Endothelial cell of umbilical vein (primary cell): ENCODE measurements around the gene TTC33. TPM values are rescaled to one million over a fixed set of nuclear protein-coding genes. Genes with fewer than 3 reads are reported as not detected.

ENCODE experiments used
- BruUV-seq: library from RNA; stranded (reverse); fragments of 400-500 nt; replicated peaks from 2 replicates; lab custom pipeline; 2021; lab: Mats Ljungman, UMichigan
- CTCF ChIA-PET: fragments of 300-600, 350-600 bp; sonication (Branson Sonifier 250); formaldehyde crosslinking; loops from one replicate; lab custom pipeline; 2021; ENCODE audit warnings: antibody characterized with exemption, inconsistent platforms; lab: Charles Lee
- POLR2A ChIA-PET: fragments of 300-600, 350-600 bp; sonication (Branson Sonifier 250); formaldehyde crosslinking; loops from one replicate; lab custom pipeline; 2021; ENCODE audit warnings: antibody characterized with exemption, inconsistent platforms; lab: Charles Lee
- DNase-seq: peaks from one replicate; pipeline ENCODE4 v3.0.0-alpha.2; 2011; ENCODE audit warnings: low read depth, low spot score
- FAIRE-seq: peaks from 2 replicates; lab custom pipeline; 2011; peaks lifted over from hg19 to GRCh38; lab: Jason Lieb, UNC
- H2AFZ ChIP-seq: 2 replicates; pipeline ENCODE4 v1.6.0; 2012; ENCODE audit warnings: low read depth, low read length, control low read depth, inconsistent platforms
- H3K27ac ChIP-seq: 2 replicates; pipeline ENCODE4 v1.5.1; 2011; ENCODE audit warnings: low read depth, mild to moderate bottlenecking, control low read depth, low read length, moderate library complexity; ENCODE audit not compliant: insufficient read depth
- H3K27me3 ChIP-seq, 2 experiments: 2 replicates each; pipeline versions ENCODE4 v1.6.0 to v1.6.1; 2011; ENCODE audit warnings: low read length in 2 of 2, mixed read lengths in 1 of 2; ENCODE audit not compliant: control insufficient read depth in 2 of 2, insufficient read depth in 2 of 2
- H3K36me3 ChIP-seq, 2 experiments: 2 replicates in 1 of 2; 3 replicates in 1 of 2; pipeline ENCODE4 v1.5.1; 2011; ENCODE audit warnings: low read length in 2 of 2, mild to moderate bottlenecking in 1 of 2, moderate library complexity in 1 of 2; ENCODE audit not compliant: control insufficient read depth in 2 of 2, insufficient read depth in 2 of 2; ENCODE audit errors: extremely low read depth in 1 of 2
- H3K4me1 ChIP-seq: 3 replicates; pipeline ENCODE4 v1.5.1; 2011; ENCODE audit warnings: mild to moderate bottlenecking, low read length; ENCODE audit not compliant: control insufficient read depth, insufficient read depth; ENCODE audit errors: extremely low read depth
- H3K4me2 ChIP-seq: 2 replicates; pipeline ENCODE4 v1.6.1; 2011; ENCODE audit warnings: low read length, control low read depth, mixed read lengths; ENCODE audit not compliant: insufficient read depth
- H3K4me3 ChIP-seq, 3 experiments: fragments of 200-600 bp in 1 of 3; sonication (generic), shearing (Covaris generic) in 1 of 3; replicated peaks in 1 of 3; 2 replicates each; pipeline ENCODE4 v1.5.1; 2011 to 2016; ENCODE audit warnings: control low read depth in 3 of 3, low read length in 3 of 3, mild to moderate bottlenecking in 2 of 3, inconsistent platforms in 1 of 3, low read depth in 1 of 3, moderate library complexity in 1 of 3; ENCODE audit not compliant: insufficient read depth in 1 of 3
- H3K79me2 ChIP-seq: 2 replicates; pipeline ENCODE4 v1.6.0; 2012; ENCODE audit warnings: low read length, inconsistent platforms; ENCODE audit not compliant: control insufficient read depth, insufficient read depth
- H3K9ac ChIP-seq: replicated peaks from 2 replicates; pipeline ENCODE3; 2011; ENCODE audit warnings: low read length, control low read depth; ENCODE audit not compliant: insufficient read depth; ENCODE audit errors: extremely low read depth
- H3K9me1 ChIP-seq: replicated peaks from 3 replicates; pipeline ENCODE4 v1.6.0; 2011; ENCODE audit warnings: mild to moderate bottlenecking, low read length; ENCODE audit not compliant: control insufficient read depth, insufficient read depth; ENCODE audit errors: extremely low read depth
- H3K9me3 ChIP-seq: replicated peaks from 2 replicates; pipeline ENCODE4 v1.5.1; 2012; ENCODE audit warnings: low read length, inconsistent platforms; ENCODE audit not compliant: control insufficient read depth, insufficient read depth
- H4K20me1 ChIP-seq: replicated peaks from 2 replicates; pipeline ENCODE3; 2011; ENCODE audit warnings: mild to moderate bottlenecking, low read length; ENCODE audit not compliant: control insufficient read depth, insufficient read depth; ENCODE audit errors: extremely low read depth
- CTCF ChIP-seq, 2 donors: IDR thresholded peaks; 1 replicate in 1 of 2; 2 replicates in 1 of 2; pipeline ENCODE4 v1.5.1; 2011; ENCODE audit warnings: low read length in 2 of 2, mild to moderate bottlenecking in 2 of 2, moderate library complexity in 2 of 2, control low read depth in 1 of 2, inconsistent platforms in 1 of 2, low read depth in 1 of 2; ENCODE audit not compliant: insufficient read depth in 1 of 2; ENCODE audit errors: extremely low read depth in 1 of 2
- EZH2 ChIP-seq: IDR thresholded peaks from 2 replicates; pipeline ENCODE4 v1.6.1; 2012; ENCODE audit warnings: borderline replicate concordance, low read depth, mild to moderate bottlenecking, moderate library complexity, low read length, inconsistent platforms; ENCODE audit not compliant: severe bottlenecking
- GATA2 ChIP-seq: IDR thresholded peaks from 2 replicates; pipeline ENCODE4 v1.7.0; 2011; ENCODE audit warnings: low read depth, mild to moderate bottlenecking, moderate library complexity, mixed read lengths, low read length; ENCODE audit not compliant: insufficient read length, insufficient read depth
- JUN ChIP-seq: IDR thresholded peaks from 2 replicates; pipeline ENCODE4 v1.6.1; 2011; ENCODE audit warnings: borderline replicate concordance, low read depth; ENCODE audit not compliant: insufficient read length, insufficient read depth
- MAX ChIP-seq: IDR thresholded peaks from 2 replicates; pipeline ENCODE4 v1.6.1; 2011; ENCODE audit not compliant: insufficient read depth, insufficient read length
- POLR2AphosphoS5 ChIP-seq: IDR thresholded peaks from 2 replicates; pipeline ENCODE4 v1.6.1; 2012; ENCODE audit warnings: low read depth, mild to moderate bottlenecking, control low read depth, low read length, moderate library complexity; ENCODE audit not compliant: insufficient read depth
- dilution Hi-C: fragments of 300-500 bp; cut with MboI; formaldehyde crosslinking; loops from one replicate; pipeline ENCODE4 v1.15.0; 2019; ENCODE audit warnings: low sequenced_read_pairs; ENCODE audit not compliant: extremely low pct_ligation_motif_present
- intact Hi-C: fragments of 100-400 bp; cut with micrococcal nuclease; formaldehyde crosslinking; loops from one replicate; pipeline ENCODE4 v1.10.0; 2022
- polyA plus RNA-seq, 4 experiments: library from polyadenylated mRNA; depleted of rRNA in 3 of 4; stranded (reverse) in 3 of 4; unstranded in 1 of 4; fragments of >200 nt; gene quantifications; 2 replicates each; pipeline versions ENCODE4 v1.2.1 to v1.2.3, GENCODE V29; 2011 to 2012; ENCODE audit warnings: missing spikeins in 1 of 4
- total RNA-seq: library from RNA; stranded (reverse); gene quantifications from 2 replicates; pipeline ENCODE4 v1.2.3, GENCODE V29; 2021

Gene TTC33
- total and polyA plus RNA-seq, 2 donors (not counting 3 experiments of a cell fraction or from before 2014, with no cell fraction given), result 2.2 to 11.7 TPM

GRCh38 chr5:40736103-40736875 is 19.5 kb downstream of the TTC33 start:
- H4K20me1 ChIP-seq, result no peaks in the 10 kb centered on the region
- H3K27ac ChIP-seq, result peak overlapping the region; percentile 84
- dilution Hi-C loops, result no loop called here
- ChIA-PET POLR2A (no interaction called here), CTCF (interaction anchor here (1.0 to 4.5 kb wide), 13 partner anchors 20 to 1159 kb away, joined by 3 to 72 read pairs (median 12); no protein-coding TSS in a partner anchor)
- H3K9me1 ChIP-seq, result no peaks in the 10 kb centered on the region
- no peak overlapping the region for H3K4me3 ChIP-seq
- H3K9ac ChIP-seq, result peak overlapping the region; percentile 43
- FAIRE-seq (peak; percentile 58), DNase-seq (peak; percentile 84)
- BruUV-seq, result no TSS peak
- no peak overlapping the region for H3K4me2 ChIP-seq
- intact Hi-C loops, result loop anchor here (1.0 to 5.0 kb wide), 5 partner anchors 48 to 1157 kb away; no protein-coding TSS in a partner anchor
- H2AFZ ChIP-seq, result no peak overlapping the region
- peaks cover 5% of the 10 kb centered on the region for H3K79me2 ChIP-seq
- peaks cover 1 to 4% of the 10 kb centered on the region in 2 experiments for H3K36me3 ChIP-seq
- H3K27me3 ChIP-seq, result no peaks in the 10 kb centered on the region
- peaks cover 36% of the 10 kb centered on the region for H3K4me1 ChIP-seq
- TF ChIP-seq CTCF (IDR thresholded peaks at IDR 0.05; ENCODE audit: extremely low read depth in 1 of 2, insufficient read depth in 1 of 2, low read depth in 1 of 2, low read length in 2 of 2) (peak; percentile 40 to 50), GATA2 (no peak), MAX (no peak), EZH2 (no peak), JUN (no peak), POLR2AphosphoS5 (no peak)
- no peaks in the 10 kb centered on the region for H3K9me3 ChIP-seq
